ENCODE results near the gene ARCN1.
"Not testable (repeated sequence)": the region's sequence is repeated elsewhere in the genome, so short reads cannot be mapped to it uniquely, and the experiment has no call there.

DNA sequence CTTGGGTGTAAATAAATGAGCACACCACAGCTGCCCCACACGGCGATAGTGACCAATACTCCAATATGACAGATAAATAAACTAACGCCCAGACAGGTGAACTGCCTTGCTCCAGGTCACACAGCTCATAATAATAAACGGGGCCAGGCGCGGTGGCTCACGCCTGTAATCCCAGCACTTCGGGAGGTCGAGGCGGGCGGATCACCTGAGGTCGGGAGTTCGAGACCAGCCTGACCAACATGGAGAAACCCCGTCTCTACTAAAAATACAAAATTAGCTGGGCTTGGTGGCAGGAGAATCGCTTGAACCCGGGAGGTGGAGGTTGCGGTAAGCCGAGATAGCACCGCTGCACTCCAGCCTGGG, 39.2 kb downstream of the ARCN1 start:
- not testable (repeated sequence) for TF ChIP-seq CTCF, POLR2A (IDR thresholded peaks at IDR 0.05)

Measured in esophagus squamous epithelium (tissue), 4 donors.